Measurements from ENCODE around the gene XRCC4. TPM values are rescaled to one million over a fixed set of nuclear protein-coding genes. Genes with fewer than 3 reads are reported as not detected.

XRCC4 gene
- total RNA-seq, 1 experiment from 2014 or later = 10.8 TPM

DNA sequence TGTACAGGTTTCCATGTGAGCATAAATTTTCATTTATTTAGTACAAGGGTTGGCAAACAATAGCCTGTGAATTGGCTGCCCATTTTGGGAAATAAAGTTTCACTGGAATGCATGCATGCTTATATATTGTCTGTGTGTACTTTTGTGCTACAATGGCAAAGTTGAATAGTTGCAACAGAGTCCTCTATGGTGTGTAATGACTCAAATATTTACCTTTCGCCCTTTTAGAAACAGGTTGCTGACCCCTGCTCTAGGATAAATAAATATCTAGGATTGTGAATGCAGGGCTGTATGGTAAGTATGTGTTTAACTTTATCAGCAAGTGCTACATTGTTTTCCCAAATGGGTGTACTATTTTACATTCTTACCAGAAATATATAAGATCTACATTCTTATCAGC lies 47.2 kb downstream of the XRCC4 start:
- no peaks in the 10 kb centered on the region for H3K27me3 ChIP-seq (ENCODE audit: insufficient read depth, low read length)
- no peak overlapping the region for H3K18ac ChIP-seq (ENCODE audit: insufficient read length, low read depth, low read length)
- H3K14ac ChIP-seq (ENCODE audit: insufficient read depth, low read length) = no peak overlapping the region
- no peaks in the 10 kb centered on the region for H4K20me1 ChIP-seq (ENCODE audit: control insufficient read depth, insufficient read depth, insufficient read length)
- WGBS (ENCODE audit: extremely low coverage, insufficient read length, low lambda C conversion rate) = no CpG with 5 or more reads among the region's 1 CpG
- no peak for DNase-seq
- H4K8ac ChIP-seq (replicated peaks; ENCODE audit: insufficient read length, low read depth, low read length) = no peak overlapping the region
- no peak overlapping the region for H2AK5ac ChIP-seq (ENCODE audit: insufficient read length, low read length)
- no peaks in the 10 kb centered on the region for H3K79me1 ChIP-seq (ENCODE audit: insufficient read depth, low read depth, low read length, poor library complexity, severe bottlenecking)
- Mint-ChIP-seq H3K36me3 (ENCODE audit: insufficient read depth in 1 of 3, low read depth in 3 of 3) (peaks cover 6 to 25% (median 16%) of the 10 kb centered on the region in 3 experiments), H3K9me3 (peaks cover 16 to 25% of the 10 kb centered on the region in 2 experiments), H3K4me1 (no peaks in the 10 kb centered on the region), H3K27ac (no peak overlapping the region), H3K4me3 (no peak overlapping the region), H3K27me3 (ENCODE audit: low read depth) (no peaks in the 10 kb centered on the region)
- H3K9me3 ChIP-seq (ENCODE audit: control insufficient read depth, low read depth, low read length) = no peaks in the 10 kb centered on the region
- H4K5ac ChIP-seq (ENCODE audit: insufficient read length, low read depth, low read length) = no peak overlapping the region
- no peaks in the 10 kb centered on the region for H3K23me2 ChIP-seq (ENCODE audit: insufficient read length, low read depth, low read length, poor library complexity, severe bottlenecking)
- TF ChIP-seq, protein P1, sequence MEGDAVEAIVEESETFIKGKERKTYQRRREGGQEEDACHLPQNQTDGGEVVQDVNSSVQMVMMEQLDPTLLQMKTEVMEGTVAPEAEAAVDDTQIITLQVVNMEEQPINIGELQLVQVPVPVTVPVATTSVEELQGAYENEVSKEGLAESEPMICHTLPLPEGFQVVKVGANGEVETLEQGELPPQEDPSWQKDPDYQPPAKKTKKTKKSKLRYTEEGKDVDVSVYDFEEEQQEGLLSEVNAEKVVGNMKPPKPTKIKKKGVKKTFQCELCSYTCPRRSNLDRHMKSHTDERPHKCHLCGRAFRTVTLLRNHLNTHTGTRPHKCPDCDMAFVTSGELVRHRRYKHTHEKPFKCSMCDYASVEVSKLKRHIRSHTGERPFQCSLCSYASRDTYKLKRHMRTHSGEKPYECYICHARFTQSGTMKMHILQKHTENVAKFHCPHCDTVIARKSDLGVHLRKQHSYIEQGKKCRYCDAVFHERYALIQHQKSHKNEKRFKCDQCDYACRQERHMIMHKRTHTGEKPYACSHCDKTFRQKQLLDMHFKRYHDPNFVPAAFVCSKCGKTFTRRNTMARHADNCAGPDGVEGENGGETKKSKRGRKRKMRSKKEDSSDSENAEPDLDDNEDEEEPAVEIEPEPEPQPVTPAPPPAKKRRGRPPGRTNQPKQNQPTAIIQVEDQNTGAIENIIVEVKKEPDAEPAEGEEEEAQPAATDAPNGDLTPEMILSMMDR (conservative IDR thresholded peaks at IDR 0.05) = no peak
- H3K4ac ChIP-seq (ENCODE audit: low read depth, low read length) = no peak overlapping the region
- H3T11ph ChIP-seq (ENCODE audit: low read length) = no peak overlapping the region
- H4K91ac ChIP-seq (ENCODE audit: insufficient read length, low read depth, low read length) = no peak overlapping the region
- H2BK120ac ChIP-seq (ENCODE audit: low read depth, low read length, poor library complexity, severe bottlenecking) = no peak overlapping the region
- H3K79me2 ChIP-seq (ENCODE audit: insufficient read depth, low read length) = no peaks in the 10 kb centered on the region
- no peak overlapping the region for H2BK12ac ChIP-seq (ENCODE audit: insufficient read length, low read depth, low read length)
- H3K9ac ChIP-seq (ENCODE audit: extremely low read depth, insufficient read length, low read length) = no peak overlapping the region
- no peak overlapping the region for H2BK20ac ChIP-seq (ENCODE audit: low read depth, low read length, poor library complexity, severe bottlenecking)
- H3K27ac ChIP-seq (ENCODE audit: insufficient read length, low read depth, low read length) = no peak overlapping the region
- no peak overlapping the region for H2BK15ac ChIP-seq (ENCODE audit: low read depth, low read length)
- no peak overlapping the region for H2BK5ac ChIP-seq (ENCODE audit: insufficient read length, low read length)
- H3K23ac ChIP-seq (ENCODE audit: insufficient read length, low read depth, low read length) = no peak overlapping the region
- no peak overlapping the region for H2AFZ ChIP-seq (ENCODE audit: low read length)
- no peak overlapping the region for H3K4me2 ChIP-seq (ENCODE audit: insufficient read depth, insufficient read length, low read length)
- no peak overlapping the region for H3K56ac ChIP-seq (ENCODE audit: insufficient read length, low read depth, low read length)
- no peaks in the 10 kb centered on the region for H3K4me1 ChIP-seq (ENCODE audit: insufficient read depth, low read length)
